Mammary epithelial cell (primary cell): ENCODE measurements around the gene GON4L.

Source experiments
- CTCF ChIP-seq, 2 donors: IDR thresholded peaks in 1 of 2; conservative IDR thresholded peaks in 1 of 2; 2 replicates each; pipeline ENCODE4 v1.5.1; 2011 to 2012; ENCODE audit warnings: inconsistent platforms in 2 of 2, low read length in 2 of 2, mild to moderate bottlenecking in 2 of 2, control low read depth in 1 of 2, low read depth in 1 of 2; ENCODE audit not compliant: insufficient read depth in 1 of 2; ENCODE audit errors: extremely low read depth in 1 of 2
- EZH2 ChIP-seq: IDR thresholded peaks from 2 replicates; pipeline ENCODE4 v1.6.1; 2012; ENCODE audit warnings: low read length, inconsistent platforms, borderline replicate concordance

GRCh38 chr1:155719703-155720102 lies 137.3 kb downstream of the GON4L start:
- TF ChIP-seq CTCF (conservative IDR thresholded peaks at IDR 0.05 in 1 of 2, IDR thresholded peaks at IDR 0.05 in 1 of 2; ENCODE audit: extremely low read depth in 1 of 2, insufficient read depth in 1 of 2, low read depth in 1 of 2, low read length in 2 of 2) (no peak), EZH2 (no peak)
